ENCODE results near the gene TPO.
"Not testable (repeated sequence)": the region's sequence is repeated elsewhere in the genome, so short reads cannot be mapped to it uniquely, and the experiment has no call there.

TPO gene

DNA sequence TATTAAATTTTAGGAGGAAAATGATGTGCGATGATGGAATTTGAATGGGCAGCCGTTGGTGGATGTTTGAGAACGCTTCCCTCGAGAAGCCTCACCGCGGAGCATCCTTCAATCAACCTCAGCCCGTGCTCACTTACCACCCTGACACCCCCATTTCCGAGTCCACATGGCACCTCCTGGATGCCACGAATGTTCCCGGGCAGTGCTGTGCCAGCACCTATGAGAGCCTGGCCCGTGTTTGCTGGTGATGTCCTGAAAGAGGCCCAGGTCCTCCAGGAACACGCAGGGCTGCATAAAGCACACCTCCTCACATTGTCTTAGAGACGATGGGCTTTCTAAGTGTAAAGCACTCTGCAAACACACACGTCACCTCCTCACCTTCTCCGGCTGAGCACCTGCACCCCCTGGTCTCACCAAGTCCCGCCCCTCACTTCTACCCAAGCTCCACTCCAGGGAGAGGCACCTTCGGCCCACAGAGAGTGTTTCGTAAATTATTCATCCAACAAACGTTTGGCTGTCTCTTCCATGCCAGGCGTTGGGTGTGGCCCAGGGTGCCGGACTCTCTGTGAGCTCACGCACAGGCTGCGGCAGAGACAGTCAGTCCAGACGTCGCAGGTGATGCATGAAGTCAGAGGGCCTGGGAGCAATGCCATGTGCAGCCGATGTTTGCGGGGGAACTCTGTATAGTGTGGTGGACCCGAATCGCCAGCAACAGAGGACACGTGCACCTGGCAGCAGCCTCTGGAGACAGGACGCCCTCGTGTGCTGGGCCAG lies 150.0 kb downstream of the TPO start:
- no peak for DNase-seq

DNA sequence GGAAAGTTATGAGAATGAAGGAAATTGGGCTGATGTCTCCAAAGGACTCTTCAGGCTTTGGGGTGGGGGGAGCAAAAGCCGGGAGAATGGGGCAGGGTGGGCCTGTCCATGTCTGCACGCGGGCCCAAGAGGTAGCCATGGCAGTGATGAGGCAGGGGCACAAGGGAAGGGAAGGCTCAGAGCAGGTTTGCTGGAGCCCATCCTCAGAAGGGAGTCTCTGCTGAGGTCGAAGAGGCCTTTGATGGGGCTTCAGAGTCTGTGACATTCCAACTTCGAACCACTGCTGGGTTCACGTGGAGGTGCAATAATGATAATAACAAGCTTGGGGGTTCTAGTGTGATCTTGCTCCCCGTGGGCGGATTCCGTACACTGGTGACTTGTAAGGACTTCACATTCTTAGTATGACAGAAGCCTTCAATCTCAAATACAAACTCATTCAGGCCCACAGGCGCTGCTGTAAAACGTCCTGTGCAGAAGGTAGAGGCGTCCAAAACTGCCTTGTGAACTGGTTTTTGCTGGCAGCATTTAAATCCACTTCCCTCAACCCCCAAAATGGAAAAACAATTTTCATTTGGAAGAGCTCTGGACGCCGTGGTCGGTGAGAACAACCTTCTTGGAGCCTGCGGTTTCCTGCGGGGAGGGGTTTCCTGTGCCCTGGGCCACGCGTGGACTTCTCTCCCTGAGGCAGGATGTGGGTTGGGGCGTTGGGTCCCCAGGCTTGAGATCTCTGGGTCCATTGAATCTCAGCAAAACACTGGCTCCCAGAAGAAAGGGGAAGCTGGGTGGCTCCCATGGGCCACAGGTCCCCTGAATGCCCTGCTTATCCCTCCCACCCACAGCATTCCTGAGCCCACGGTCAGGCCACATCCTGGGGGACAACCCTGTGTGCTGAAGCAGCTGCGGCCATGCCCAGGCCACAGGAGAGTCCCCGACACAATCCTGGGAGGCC lies 151.0 kb downstream of the TPO start:
- DNase-seq, result no peak

DNA sequence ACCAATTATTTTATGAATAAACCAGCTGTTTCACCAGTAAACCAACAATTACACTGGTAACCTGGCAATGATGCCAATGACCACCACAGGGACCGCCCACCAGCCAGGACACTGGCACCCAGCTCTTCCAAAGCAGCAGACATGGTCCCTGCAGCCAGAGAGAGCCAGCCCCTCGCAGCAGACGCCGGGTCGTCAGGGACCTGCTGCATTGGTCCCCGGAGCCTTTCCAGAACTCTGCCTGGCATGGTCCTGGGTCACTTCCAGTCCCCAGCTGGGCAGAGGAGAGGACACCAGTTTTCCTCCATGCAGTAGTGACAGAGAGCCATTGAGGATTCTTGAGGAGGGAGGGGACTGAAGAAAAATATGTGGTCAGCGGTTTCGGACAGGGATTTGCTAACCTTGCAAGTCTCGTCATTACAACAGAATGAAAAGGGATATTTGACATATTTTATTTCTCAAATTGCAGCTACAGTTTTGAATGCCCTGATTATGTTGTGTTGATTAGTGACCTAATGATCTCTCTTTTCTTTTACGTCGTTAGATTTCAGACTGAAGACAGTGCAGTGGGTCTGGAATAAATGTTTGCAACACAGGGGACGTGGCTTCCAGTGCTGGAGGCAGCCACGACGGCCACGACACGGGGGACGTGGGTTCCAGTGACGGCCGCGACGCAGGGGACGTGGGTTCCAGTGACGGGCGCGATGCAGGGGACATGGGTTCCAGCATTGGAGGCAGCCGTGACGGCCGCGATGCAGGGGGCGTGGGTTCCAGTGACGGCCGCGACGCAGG lies 154.5 kb downstream of the TPO start:
- no peak for DNase-seq

DNA sequence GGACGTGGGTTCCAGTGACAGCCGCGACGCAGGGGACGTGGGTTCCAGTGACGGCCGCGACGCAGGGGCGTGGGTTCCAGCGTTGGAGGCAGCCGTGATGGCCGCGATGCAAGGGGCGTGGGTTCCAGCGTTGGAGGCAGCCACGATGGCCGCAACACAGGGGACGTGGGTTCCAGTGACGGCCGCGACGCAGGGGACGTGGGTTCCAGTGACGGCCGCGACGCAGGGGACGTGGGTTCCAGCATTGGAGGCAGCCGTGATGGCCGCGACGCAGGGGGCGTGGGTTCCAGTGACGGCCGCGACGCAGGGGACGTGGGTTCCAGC lies 155.0 kb downstream of the TPO start:
- not testable (repeated sequence) for DNase-seq

DNA sequence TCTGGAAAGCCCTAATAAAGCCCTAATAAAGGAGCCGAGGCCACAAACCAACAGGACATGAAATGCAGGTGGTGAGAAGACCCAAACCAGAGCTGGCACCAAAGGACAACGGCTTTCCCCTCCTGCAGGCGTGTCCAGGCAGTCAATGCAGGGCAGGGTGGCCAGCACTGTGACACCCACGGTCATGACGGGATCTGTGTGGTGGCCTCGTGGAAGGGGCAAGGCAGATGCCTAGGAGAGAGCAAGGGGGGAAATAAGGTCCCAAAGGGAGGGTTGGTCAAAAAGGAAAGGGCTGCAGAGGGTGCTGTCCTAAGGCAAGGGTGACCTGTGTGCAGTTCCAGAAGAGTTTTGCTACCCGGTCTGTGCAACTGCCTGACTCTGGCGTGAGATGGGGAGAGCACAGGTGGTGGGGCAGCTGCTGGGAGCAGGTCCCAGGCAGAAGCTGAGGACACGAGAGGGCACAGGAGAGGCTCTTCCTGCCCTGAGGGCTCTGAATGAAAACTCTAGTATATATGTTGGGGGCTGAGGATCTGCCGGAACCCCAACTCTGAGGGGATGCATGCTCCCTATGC lies 156.7 kb downstream of the TPO start:
- no peak for DNase-seq

DNA sequence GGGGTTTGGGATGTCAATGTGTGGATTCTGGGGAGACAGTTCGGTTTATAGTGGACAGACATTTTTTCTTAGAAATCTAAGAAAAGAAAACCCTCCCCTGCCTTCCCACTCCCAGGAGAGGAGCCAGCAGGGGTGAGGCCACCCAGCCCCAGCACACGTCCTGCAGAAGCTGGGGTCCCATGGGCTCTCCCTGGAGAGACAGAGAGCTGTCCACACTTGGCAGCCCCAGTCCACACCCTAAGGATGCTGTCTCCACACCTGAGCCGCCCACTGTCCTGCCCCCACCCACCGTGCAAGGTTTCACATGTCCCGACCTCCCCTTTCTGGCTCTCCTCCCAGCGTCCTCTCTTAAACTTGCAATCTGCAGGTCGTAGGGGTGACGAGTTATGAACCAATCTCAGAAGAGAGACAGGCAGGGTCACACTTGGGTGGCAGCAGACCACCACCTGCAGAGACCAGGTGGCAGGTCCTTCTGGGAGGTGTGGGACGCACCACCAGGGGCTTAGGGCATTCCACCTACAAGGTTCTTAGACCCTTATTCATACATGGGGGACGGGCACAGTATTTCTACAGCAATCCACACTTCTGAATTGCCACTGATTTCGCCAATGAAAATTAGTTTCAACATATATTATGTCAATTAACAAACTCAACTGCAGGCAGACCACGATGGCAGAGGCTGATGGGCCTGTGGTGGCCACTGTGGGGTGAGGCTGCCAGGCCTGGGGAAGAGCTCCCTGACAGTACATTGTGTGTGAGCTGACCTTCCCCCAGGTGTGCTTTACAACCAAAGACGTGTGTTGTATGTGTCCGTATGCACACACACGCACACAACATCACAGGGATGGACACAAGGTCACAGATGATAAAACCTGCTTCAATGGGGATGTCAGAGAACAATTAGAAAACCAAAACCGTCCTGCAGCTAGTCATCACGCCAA lies 158.5 kb downstream of the TPO start:
- no peak for DNase-seq

DNA sequence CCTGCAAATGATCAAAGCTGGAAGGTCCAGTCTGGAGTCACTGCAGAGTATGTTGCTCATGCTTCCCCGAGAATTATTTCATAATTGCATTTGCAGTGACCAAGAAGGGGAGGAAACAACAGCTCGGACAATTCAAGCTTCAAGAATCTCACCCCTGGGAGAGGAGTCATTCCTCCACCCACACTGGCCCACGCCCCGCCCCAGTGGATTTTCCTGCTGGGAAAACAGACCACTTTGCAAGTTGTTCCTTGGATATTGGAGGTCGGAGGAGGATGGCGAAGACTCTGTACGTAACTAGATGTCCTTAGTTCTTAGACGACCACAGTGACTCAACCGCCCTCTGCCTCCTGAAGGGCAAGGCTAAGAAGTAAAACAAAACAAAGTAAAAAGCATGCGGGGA lies 159.4 kb downstream of the TPO start:
- no peak for DNase-seq

DNA sequence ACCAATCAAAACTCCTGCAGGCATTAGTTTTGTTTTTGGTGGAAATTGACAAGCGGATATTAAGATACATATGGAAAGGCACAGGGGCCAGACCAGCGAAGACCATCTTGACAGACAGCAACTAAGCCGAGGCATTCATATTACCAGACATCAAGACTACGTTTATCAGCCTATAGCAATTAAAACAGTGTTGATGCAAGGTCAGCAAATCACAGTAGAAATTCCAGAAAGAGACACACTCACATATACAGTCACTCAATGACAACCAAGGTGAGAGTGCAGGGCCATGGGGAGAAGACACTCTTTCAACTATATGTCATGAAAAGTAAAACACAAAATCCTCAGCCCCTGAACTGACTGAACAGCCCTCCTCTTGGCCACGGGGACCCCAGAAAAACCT lies 164.6 kb downstream of the TPO start:
- no peak for DNase-seq

DNA sequence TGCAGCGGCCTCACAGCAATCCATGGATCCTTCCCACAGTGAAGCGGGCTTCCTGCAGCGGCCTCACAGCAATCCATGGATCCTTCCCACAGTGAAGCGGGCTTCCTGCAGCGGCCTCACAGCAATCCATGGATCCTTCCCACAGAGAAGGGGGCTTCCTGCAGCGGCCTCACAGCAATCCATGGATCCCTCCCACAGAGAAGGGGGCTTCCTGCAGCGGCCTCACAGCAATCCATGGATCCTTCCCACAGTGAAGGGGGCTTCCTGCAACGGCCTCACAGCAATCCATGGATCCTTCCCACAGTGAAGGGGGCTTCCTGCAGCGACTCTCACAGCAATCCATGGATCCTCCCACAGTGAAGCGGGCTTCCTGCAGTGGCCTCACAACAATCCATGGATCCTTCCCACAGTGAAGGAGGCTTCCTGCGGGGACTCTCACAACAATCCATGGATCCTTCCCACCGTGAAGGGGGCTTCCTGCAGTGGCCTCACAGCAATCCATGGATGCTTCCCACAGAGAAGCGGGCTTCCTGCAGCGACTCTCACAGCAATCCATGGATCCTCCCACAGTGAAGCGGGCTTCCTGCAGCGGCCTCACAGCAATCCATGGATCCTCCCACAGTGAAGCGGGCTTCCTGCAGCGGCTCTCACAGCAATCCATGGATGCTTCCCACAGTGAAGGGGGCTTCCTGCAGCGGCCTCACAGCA lies 168.1 kb downstream of the TPO start:
- not testable (repeated sequence) for DNase-seq

DNA sequence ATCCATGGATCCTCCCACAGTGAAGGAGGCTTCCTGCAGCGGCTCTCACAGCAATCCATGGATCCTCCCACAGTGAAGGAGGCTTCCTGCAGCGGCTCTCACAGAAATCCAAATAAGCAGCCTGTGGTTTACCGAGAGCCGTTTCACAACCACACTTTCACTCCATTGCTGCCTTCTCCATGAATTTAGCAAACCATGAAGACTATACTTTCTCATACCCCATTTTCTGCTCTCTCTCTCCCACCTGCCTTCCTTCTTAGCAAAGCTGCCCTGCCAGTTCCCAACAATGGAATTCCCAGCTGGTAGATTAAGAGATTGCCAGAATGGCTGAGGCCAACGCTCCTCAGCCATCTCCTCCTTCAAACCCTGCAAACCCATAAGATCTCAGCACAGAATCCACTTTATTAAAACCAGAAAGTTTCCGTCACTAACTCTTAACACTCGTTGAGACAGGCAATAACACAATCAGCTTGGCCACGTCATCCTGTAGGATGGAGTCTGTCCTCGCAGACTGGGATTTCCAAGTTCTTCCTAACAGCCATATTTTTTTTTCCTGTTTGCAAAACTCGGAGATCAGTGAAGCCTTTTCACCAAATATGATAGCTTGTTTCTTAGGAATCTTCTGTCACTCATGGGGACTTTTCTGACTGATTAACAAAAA lies 168.8 kb downstream of the TPO start:
- DNase-seq, result no peak

DNA sequence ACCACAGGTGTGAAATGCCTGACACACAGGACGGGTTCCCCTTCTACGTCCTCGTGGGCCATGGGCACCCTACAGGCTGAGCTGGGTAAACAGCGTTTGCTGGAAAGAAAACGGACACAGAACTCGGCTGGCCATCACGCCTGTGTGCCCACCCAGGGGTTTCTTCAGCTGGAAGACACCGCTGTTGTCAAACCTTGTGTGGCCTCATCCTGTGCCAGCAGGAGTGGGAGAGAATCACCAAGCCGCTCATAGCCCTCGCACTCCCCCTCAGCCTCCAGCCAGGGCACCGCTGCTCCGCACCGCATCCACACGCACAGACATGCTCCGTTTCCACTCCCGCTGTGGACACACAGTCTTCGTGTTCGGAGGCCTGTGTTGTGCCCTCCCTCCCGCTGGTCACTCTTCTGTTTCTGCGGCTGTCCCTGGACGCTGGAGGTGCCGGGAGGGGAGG lies 169.7 kb downstream of the TPO start:
- DNase-seq, result no peak

DNA sequence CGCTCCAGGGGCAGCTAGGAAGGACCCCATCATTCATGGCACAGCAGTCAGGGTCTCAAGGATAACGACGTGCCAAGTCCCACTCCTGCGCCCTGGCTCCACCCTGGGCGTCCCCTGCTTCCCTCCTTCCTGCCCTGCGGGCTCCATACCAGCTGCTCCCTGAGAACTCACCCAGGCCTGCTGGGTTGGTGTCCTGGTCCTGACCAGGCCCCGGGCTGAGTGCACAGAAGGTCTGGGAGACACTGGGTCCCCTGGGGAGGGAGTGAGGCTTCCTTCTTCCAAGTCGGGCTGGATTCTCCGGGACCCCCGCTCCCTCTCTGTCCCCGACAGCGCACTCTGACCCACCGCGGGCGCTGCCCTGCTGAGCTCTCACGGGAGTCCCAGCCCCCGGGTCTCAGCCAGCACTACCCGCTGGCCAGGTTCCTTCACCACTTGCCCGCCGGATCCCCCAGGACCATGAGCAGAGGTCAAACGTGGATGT lies 170.8 kb downstream of the TPO start:
- no peak for DNase-seq

DNA sequence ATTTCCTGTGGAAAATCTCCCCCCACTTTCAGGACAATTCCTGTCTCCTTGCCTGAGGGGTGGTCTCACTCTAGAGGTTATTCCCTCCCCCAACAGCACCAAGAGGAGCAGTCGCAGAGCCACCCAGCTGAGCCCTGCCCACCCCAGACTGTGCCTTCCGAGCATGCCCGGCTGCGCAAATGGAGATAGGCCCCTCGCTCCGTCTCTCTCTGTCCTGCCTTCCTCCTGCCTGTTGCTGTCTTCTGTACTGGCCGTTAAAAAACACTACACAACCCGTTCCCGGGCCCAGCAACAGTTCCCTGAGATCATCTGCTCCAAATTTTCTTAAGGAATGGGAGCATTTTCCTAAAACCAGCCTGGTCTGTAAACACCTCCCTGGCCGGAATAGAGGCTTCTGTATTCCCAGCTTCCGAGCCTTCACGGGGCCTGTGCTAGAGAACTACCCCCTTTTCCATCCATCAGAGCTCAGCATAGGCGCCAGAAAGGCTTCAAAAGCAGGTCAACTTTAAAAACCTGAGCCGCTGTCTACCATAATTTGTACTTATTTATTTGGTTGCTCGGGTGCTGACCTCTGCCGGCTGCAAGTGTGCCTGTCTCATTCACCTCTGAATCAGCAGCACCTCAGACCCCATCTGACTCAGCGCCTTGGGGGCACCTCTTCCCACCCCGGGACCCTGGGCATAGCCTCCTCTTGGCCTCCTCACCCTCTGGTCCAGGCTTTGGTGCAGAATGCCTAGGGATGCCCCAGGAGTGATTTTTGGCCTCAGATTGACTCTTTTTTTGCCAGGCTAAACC lies 171.6 kb downstream of the TPO start:
- DNase-seq, result no peak

DNA sequence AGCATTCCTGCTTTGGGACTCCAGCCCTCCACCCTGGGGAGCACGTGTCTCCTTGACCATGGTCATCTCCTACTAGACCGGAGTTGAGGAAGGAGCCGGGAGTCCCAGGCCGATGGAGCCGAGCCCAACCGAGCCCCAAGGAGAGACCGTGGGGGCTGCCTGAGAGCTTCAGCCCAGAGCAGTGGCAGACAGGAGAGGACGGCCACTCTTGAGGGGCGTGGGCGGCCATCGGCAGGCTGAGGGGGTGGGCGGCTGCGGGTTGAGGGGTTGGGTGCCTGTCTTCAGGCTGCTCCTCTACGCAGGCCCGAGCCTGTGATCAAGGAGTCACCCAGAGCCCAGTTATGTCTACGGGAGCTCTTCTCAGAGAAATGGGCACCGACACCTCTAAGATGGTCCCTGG lies 172.4 kb downstream of the TPO start:
- no peak for DNase-seq

DNA sequence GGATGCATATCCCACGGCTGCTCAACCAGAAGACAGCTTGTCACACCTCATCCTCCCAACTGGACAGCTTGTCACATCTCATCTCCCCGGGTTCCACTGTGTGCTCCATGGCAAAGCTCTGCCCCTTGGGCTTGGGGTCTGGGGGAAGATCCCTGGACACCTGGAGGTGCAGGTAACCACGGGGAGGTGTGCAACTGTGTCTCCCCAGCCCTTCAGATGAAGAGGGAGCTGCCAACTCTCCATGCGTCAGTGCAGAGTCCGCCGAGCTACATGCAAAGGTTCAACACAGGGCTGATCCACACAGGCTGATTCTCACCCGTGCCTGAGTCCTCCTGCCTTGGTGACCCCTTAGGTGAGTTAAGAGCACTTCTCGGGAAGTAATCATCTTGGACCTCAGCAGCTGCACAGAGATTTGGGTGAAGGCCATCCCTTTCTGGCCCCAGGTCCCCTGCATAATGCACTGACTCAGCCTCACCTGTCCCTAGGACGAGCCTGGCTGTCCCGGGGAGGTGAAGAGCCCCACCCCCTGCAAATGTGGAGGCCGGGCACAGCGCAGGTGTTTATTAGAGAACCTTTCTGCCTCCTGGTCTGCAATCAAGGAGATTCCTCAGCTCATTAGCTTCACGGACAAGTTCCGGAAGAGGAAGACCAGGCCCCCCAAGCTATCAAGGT lies 173.1 kb downstream of the TPO start:
- DNase-seq, result no peak

DNA sequence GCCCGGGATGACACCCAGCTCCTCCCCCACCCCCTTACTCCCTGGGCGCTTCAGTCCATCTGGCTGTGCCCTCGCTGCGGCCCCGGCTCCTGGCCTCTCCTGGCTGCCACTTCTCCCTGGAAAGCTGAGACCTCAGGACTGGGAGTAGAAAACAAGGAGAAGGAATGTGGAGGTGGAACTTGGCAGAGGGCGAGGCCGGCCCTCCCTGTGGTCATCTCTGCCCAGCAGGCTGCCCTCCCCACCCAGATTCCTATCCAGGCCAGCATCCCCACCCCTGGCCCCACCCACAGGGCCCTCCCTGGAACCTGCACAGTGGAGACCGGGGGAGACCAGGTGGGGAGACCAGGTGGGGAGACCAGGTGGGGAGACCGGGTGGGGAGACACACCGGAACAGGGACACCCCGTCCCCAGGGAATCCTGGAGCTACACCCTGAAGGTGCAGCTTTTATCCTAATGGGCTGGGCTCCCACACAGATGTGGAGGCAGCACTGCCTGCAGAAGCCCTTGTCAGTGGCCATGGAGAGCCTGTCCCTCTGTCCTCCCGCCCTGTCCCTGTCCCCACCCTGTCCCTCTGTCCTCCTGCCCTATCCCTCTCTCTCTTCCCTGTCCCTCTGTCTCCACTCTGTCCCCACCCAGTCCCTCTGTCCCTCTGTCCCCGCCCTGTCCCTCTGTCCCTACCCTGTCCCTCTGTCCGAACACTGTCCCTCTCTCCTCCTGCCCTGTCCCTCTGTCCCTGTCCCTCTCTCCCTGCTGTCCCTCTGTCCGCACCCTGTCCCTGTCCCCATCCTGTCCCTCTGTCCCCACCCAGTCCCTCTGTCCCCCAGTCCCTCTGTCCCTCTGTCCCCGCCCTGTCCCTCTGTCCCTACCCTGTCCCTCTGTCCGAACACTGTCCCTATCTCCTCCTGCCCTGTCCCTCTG lies 173.9 kb downstream of the TPO start:
- DNase-seq, result no peak

DNA sequence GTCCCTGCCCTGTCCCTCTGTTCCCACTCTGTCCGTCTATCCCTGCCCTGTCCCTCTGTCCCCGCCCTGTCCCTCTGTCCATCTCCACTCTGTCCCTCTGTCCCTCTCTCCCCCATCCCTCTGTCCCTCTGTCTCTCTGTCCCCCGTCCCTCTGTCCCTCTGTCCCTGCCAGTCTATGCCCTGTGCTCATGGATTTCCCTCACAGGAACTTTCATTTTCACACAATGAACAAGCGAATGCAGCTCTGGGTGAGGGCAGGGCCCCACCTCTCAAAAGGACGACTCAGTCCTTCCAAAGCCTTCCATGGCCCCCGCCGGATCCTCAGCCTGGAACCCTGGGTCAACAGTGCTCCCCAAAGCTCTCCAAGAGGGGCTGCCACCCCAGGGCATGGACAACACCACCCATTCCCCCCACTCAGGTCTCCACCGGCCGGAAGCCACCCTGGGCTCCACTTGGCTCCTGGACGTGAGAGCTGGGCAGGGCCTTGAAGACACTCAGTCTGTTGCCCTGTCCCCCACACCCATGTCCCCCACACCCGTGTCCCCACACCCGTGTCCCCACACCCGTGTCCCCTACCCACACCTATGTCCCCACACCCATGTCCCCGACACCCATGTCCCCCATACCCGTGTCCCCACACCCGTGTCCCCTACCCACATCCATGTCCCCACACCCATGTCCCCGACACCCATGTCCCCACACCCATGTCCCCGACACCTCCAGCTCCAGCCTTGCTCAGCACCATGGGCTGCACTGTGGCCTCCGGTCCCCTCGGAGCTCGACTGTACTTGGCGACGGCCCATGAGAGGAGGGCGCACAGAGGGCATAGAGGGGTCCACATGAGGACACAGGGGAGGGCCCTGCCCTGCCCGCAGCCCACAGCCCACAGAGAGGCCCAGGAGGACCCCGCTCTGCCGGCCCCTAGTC lies 175.1 kb downstream of the TPO start:
- no peak for DNase-seq
